OCI-LY7 (cell line): Measurements from ENCODE around the gene SERINC5.

Experiments used
- CTCF ChIP-seq: fragments of 200-600 bp; sonication (generic); conservative IDR thresholded peaks from 2 replicates; pipeline ENCODE4 v1.5.1; 2014; ENCODE audit warnings: mild to moderate bottlenecking, antibody characterized with exemption, low read length, moderate library complexity, mixed read lengths
- EZH2phosphoT487 ChIP-seq: fragments of 200-600 bp; sonication (generic); IDR thresholded peaks from 2 replicates; pipeline ENCODE4 v1.6.1; 2018; ENCODE audit warnings: low read depth, borderline replicate concordance, mild to moderate bottlenecking, mixed run types, antibody characterized with exemption, low read length, moderate library complexity, mixed read lengths

GRCh38 chr5:80149161-80149609 lies 106.7 kb downstream of the SERINC5 start:
- TF ChIP-seq CTCF (no peak), EZH2phosphoT487 (no peak)
